Ovary (tissue), 9 donors: ENCODE measurements around the gene HS6ST2. TPM values are rescaled to one million over a fixed set of nuclear protein-coding genes. Genes with fewer than 3 reads are reported as not detected.

ENCODE experiments used
- DNase-seq, 5 donors: peaks; one replicate each; pipeline ENCODE4 v3.0.0-alpha.2; 2019 to 2020
- H3K27ac ChIP-seq, 2 donors: fragments of 200-600 bp; one replicate each; pipeline versions ENCODE4 v1.5.1 to v1.8.0; 2019 to 2022
- H3K27me3 ChIP-seq: fragments of 200-600 bp; one replicate; pipeline ENCODE4 v1.8.0; 2022
- H3K36me3 ChIP-seq: fragments of 200-600 bp; sonication (generic); one replicate; pipeline ENCODE4 v1.5.1; 2019
- H3K4me1 ChIP-seq: one replicate; pipeline ENCODE4 v1.8.1; 2013; ENCODE audit warnings: mild to moderate bottlenecking, moderate library complexity; ENCODE audit not compliant: insufficient read depth
- H3K4me3 ChIP-seq: fragments of 200-600 bp; sonication (generic); one replicate; pipeline ENCODE4 v1.5.1; 2017
- H3K9me3 ChIP-seq, 2 donors: fragments of 200-600 bp in 1 of 2; sonication (generic) in 1 of 2; one replicate each; pipeline versions ENCODE4 v1.5.1 to v1.8.1; 2013 to 2019; ENCODE audit warnings: mild to moderate bottlenecking in 1 of 2, moderate library complexity in 1 of 2
- EP300 ChIP-seq: sonication (generic); formaldehyde crosslinking; IDR thresholded peaks from one replicate; pipeline ENCODE4 v1.6.1; 2017; ENCODE audit warnings: antibody characterized with exemption
- POLR2A ChIP-seq: fragments of 450-650 bp; IDR thresholded peaks from one replicate; pipeline ENCODE4 v1.6.1; 2017; ENCODE audit warnings: antibody characterized with exemption, mild to moderate bottlenecking, moderate library complexity
- WGBS, 3 donors: extraction: QIAGEN DNeasy Blood & Tissue Kit in 1 of 3; methylation state at CpG; one replicate each; pipeline versions ENCODE4 v1.1.5 to v1.1.7; 2013 to 2017; 5-methylcytosine and 5-hydroxymethylcytosine counted together
- intact Hi-C, 4 donors: fragments of 100-400 bp; cut with DNase I; formaldehyde crosslinking; loops; one replicate each; pipeline versions ENCODE4 v1.11.0 to v1.15.1; 2022 to 2023
- polyA plus RNA-seq, 2 donors: library from polyadenylated mRNA; stranded (reverse); fragments of 200-250 nt in 1 of 2; fragments of 350-450 nt in 1 of 2; fragmentation: Illumina TruSeq in 1 of 2; extraction: RNeasy Lipid Tissue Mini Kit (QIAGEN cat#74804) in 1 of 2; gene quantifications; one replicate each; pipeline ENCODE4 v1.2.3, GENCODE V29; 2013 to 2014
- total RNA-seq, 7 donors: library from RNA; depleted of rRNA in 2 of 7; stranded (reverse); fragments of >200 nt in 2 of 7; fragmentation: NEBNext Ultra II Directional in 3 of 7; extraction: Animal tissue kit (Norgen Biotek cat#: 25700) in 3 of 7; gene quantifications; one replicate each; pipeline versions ENCODE4 v1.1.0 to v1.2.4, GENCODE V29; 2016 to 2023
- TF ChIP-seq, protein P1 (sequence below), 3 donors: fragments of 450-650 bp in 2 of 3; fragments of 200-600 bp in 1 of 3; IDR thresholded peaks; one replicate each; pipeline versions ENCODE4 v1.5.1 to v1.8.0; 2016 to 2022; ENCODE audit warnings: antibody characterized with exemption in 3 of 3, mild to moderate bottlenecking in 1 of 3
- donor health status: DM: no; HTN: no; CAD: no; lungs with moderate emphysema.
- donor health status: DM: no; HTN: no; CAD: no.
- donor health status: Bipolar disorder and iron deficiency.
- donor health status: DM: yes; HTN: yes; CAD: no.
- donor health status: DM: no; HTN: no; CAD: no.
- donor health status: DM: yes; HTN: yes; CAD: no.

Gene HS6ST2
- total and polyA plus RNA-seq, 9 donors, result 5.9 to 29.0 (median 12.9) TPM

DNA sequence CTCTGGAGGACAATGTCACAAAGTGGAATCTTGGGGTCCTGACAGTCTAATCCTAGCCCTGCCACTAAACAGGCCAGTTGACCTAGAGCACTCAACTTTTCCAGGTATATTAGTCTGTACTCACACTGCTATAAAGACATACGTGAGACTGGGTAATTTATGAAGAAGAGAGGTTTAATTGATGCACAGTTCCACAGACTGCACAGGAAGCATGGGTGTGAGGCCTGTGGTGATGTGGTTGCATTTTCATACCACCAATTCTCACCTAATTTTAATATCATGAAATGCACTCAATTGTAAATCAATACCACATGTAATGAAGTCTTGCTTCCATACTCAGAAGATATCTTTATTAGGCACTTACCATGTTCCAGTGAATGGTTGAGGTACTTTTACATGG, 192.0 kb downstream of the HS6ST2 start:
- intact Hi-C loops, result no loop called here
- DNase-seq, result no peak
- H3K4me3 ChIP-seq, result no peak overlapping the region
- no peaks in the 10 kb centered on the region for H3K4me1 ChIP-seq
- H3K27me3 ChIP-seq, result no peaks in the 10 kb centered on the region
- TF ChIP-seq, protein P1, sequence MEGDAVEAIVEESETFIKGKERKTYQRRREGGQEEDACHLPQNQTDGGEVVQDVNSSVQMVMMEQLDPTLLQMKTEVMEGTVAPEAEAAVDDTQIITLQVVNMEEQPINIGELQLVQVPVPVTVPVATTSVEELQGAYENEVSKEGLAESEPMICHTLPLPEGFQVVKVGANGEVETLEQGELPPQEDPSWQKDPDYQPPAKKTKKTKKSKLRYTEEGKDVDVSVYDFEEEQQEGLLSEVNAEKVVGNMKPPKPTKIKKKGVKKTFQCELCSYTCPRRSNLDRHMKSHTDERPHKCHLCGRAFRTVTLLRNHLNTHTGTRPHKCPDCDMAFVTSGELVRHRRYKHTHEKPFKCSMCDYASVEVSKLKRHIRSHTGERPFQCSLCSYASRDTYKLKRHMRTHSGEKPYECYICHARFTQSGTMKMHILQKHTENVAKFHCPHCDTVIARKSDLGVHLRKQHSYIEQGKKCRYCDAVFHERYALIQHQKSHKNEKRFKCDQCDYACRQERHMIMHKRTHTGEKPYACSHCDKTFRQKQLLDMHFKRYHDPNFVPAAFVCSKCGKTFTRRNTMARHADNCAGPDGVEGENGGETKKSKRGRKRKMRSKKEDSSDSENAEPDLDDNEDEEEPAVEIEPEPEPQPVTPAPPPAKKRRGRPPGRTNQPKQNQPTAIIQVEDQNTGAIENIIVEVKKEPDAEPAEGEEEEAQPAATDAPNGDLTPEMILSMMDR (IDR thresholded peaks at IDR 0.05), result no peak
- TF ChIP-seq POLR2A (no peak), EP300 (no peak)
- no peak overlapping the region for H3K27ac ChIP-seq
- no peaks in the 10 kb centered on the region for H3K36me3 ChIP-seq
- H3K9me3 ChIP-seq, result no peaks in the 10 kb centered on the region
- WGBS, 3 donors, result 64 to 85% (median 70%) methylated on average over 1 of the region's 1 CpG

DNA sequence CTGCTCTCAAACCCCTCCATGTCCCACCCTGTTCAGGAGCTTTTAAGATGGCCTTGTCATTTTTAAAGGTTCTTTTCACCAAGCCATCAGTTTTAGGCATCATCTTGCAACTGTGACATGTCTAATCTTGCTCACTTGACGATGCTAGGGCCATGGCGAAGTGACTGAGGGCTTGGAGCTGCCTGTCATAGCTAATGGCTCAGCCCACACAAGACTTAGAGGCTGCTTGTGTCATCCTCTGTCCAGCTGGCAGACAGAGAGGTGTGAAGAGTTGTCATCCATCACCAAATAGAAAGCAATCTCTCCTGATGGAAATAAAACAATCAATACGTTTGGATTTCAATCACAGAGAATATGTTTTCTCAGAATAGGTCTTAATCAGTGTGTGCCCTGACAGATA, 194.9 kb downstream of the HS6ST2 start:
- WGBS, 3 donors, result 69 to 76% (median 69%) methylated on average over 3 of the region's 3 CpGs
- no peaks in the 10 kb centered on the region for H3K27me3 ChIP-seq
- H3K4me1 ChIP-seq, result no peaks in the 10 kb centered on the region
- intact Hi-C loops, result no loop called here
- no peak overlapping the region for H3K4me3 ChIP-seq
- H3K36me3 ChIP-seq, result no peaks in the 10 kb centered on the region
- H3K27ac ChIP-seq, result no peak overlapping the region
- no peak for DNase-seq
- TF ChIP-seq POLR2A, result no peak
- no peak for TF ChIP-seq EP300
- TF ChIP-seq, protein P1 (IDR thresholded peaks at IDR 0.05), result no peak
- no peaks in the 10 kb centered on the region for H3K9me3 ChIP-seq

DNA sequence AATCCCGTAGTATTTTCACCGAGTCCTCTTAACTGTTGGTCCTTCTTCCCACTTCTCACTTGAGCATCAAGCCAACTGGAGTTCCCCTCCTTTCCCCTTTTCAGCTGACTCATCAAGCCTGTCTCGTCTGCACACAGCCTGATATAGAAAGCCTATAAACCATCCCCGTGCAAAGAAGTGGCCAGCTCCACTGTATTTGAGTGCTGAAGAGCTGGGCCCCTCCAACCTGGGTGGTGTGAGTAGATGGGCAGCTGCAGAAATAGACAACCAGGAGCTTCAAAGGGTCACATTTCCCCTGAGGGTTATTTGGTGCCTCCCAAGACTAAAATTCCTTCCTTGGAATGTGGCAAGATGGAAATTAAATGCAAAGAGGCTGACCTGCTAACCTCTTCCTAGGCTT, 199.7 kb downstream of the HS6ST2 start:
- DNase-seq, result no peak
- Histone ChIP-seq H3K27ac (no peak overlapping the region), H3K27me3 (no peaks in the 10 kb centered on the region), H3K9me3 (no peaks in the 10 kb centered on the region), H3K4me3 (no peak overlapping the region), H3K4me1 (no peaks in the 10 kb centered on the region), H3K36me3 (no peaks in the 10 kb centered on the region)
- TF ChIP-seq, protein P1 (IDR thresholded peaks at IDR 0.05), result no peak
- TF ChIP-seq EP300 (no peak), POLR2A (no peak)
- intact Hi-C loops, result loop anchor here in 1 of 4 donors (10.0 kb wide), 1 partner anchor 196 kb away; the partner anchor contains the start of gene HS6ST2
- 46 to 55% (median 52%) methylated on average over 4 of the region's 4 CpGs for WGBS, 3 donors

DNA sequence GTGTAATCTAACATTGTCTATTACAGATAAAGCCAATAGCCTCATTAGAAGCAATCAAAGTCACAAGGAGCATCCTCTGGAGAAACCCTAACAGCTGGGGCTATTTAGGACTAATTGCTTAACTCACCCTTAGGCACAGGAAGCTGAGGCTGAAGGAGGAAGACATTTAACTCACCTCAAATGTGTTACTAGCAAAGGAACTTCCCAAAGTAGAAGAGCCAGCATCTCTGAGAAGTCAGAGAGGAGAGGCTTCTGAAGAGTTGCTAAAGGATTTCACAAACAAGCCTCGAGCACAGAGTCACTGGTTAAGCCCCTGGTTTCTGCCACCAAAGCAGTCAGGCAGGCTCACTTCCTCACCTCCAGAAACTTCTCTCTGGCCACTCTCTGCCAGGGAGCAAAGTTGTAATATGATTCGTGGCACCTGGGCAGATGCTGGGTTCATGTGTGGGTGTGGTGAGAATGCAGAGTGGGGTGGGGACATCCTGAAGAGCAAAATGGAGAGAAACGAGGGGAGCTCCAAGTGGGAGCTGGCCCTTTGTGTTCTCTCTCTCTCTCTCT, 201.3 kb downstream of the HS6ST2 start:
- no peak for DNase-seq
- H3K9me3 ChIP-seq, result no peaks in the 10 kb centered on the region
- H3K4me3 ChIP-seq, result no peak overlapping the region
- H3K36me3 ChIP-seq, result no peaks in the 10 kb centered on the region
- 55 to 63% (median 61%) methylated on average over 3 of the region's 3 CpGs for WGBS, 3 donors
- H3K4me1 ChIP-seq, result no peaks in the 10 kb centered on the region
- H3K27ac ChIP-seq, result no peak overlapping the region
- no peaks in the 10 kb centered on the region for H3K27me3 ChIP-seq
- TF ChIP-seq POLR2A (no peak), EP300 (no peak)
- intact Hi-C loops, result loop anchor here in 1 of 4 donors (10.0 kb wide), 1 partner anchor 198 kb away; the partner anchor contains the start of gene HS6ST2

DNA sequence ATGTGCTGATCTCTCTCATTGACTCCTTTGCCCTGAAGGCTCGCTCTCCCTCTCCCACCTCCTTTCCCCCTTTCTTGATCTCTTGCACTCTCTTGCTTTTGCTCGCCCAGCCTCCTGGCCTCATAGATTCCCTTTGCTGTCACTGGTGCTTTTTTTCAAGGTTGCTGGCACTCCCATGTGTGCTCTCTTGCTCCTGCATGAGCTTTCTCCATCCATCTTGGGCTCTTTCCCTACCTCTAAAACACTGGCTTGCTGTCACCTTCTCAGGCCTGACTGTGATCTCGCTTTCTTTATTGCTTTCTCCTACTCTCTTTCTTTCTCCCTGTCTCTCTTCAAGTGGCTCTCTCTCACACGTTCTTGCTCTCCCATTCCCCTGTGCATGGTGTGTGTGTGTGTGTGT, 202.0 kb downstream of the HS6ST2 start:
- DNase-seq, result no peak
- Histone ChIP-seq H3K9me3 (no peaks in the 10 kb centered on the region), H3K4me1 (no peaks in the 10 kb centered on the region), H3K36me3 (no peaks in the 10 kb centered on the region), H3K27ac (no peak overlapping the region), H3K27me3 (no peaks in the 10 kb centered on the region), H3K4me3 (no peak overlapping the region)
- 67 to 74% (median 70%) methylated on average over 4 of the region's 4 CpGs for WGBS, 3 donors
- TF ChIP-seq EP300 (no peak), POLR2A (no peak)
- TF ChIP-seq, protein P1 (IDR thresholded peaks at IDR 0.05), result no peak
- intact Hi-C loops, result loop anchor here in 1 of 4 donors (10.0 kb wide), 1 partner anchor 198 kb away; the partner anchor contains the start of gene HS6ST2
